Measurements from ENCODE around the gene TGFBR3. TPM values are rescaled to one million over a fixed set of nuclear protein-coding genes. Genes with fewer than 3 reads are reported as not detected.

TGFBR3 gene
- total RNA-seq, 1 experiment from 2014 or later = 3.1 TPM

DNA sequence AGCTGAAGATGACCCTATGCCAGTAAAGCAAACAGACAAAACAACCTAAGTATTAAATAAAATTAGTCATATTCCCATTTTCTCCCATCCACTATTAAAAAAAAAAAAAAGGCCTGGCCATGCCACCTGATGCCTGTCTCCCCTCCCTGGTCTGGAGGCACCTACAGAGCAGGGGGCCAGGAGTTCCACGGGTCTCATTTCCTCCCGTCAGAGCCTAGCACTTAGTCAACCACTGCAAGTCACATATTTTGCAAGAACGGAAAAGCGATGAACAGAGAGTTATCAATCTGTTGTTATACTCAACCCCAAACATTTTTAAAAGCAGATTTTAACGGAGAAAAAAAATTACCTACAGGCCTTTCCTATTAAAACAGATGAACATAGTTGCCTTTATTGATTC, 59.3 kb downstream of the TGFBR3 start:
- H3K36me3 ChIP-seq (ENCODE audit: insufficient read depth, low read length, poor library complexity, severe bottlenecking) = no peaks in the 10 kb centered on the region
- peaks cover 3% of the 10 kb centered on the region for H3K4me1 ChIP-seq (ENCODE audit: insufficient read depth, low read length, poor library complexity, severe bottlenecking)
- ChIA-PET CTCF (no interaction called here), POLR2A (ENCODE audit: low non-redundant PET) (no interaction called here)
- no peaks in the 10 kb centered on the region for H3K9me3 ChIP-seq (ENCODE audit: low read depth, low read length, poor library complexity, severe bottlenecking)
- BruUV-seq (replicated peaks) = no TSS peak
- no peaks in the 10 kb centered on the region for H3K27me3 ChIP-seq (replicated peaks; ENCODE audit: insufficient read depth, low read depth, low read length, poor library complexity)
- H3K4me3 ChIP-seq (ENCODE audit: low read depth, low read length, poor library complexity, severe bottlenecking) = no peak overlapping the region
- no peak for TF ChIP-seq EZH2 (IDR thresholded peaks at IDR 0.05; ENCODE audit: borderline replicate concordance, low read depth, low read length, poor library complexity, severe bottlenecking)
- TF ChIP-seq, protein P1, sequence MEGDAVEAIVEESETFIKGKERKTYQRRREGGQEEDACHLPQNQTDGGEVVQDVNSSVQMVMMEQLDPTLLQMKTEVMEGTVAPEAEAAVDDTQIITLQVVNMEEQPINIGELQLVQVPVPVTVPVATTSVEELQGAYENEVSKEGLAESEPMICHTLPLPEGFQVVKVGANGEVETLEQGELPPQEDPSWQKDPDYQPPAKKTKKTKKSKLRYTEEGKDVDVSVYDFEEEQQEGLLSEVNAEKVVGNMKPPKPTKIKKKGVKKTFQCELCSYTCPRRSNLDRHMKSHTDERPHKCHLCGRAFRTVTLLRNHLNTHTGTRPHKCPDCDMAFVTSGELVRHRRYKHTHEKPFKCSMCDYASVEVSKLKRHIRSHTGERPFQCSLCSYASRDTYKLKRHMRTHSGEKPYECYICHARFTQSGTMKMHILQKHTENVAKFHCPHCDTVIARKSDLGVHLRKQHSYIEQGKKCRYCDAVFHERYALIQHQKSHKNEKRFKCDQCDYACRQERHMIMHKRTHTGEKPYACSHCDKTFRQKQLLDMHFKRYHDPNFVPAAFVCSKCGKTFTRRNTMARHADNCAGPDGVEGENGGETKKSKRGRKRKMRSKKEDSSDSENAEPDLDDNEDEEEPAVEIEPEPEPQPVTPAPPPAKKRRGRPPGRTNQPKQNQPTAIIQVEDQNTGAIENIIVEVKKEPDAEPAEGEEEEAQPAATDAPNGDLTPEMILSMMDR (conservative IDR thresholded peaks at IDR 0.05; ENCODE audit: low read depth, low read length) = no peak
- intact Hi-C loops (cut with micrococcal nuclease; ENCODE audit: unreplicated experiment) = no loop called here
- DNase-seq (ENCODE audit: low spot score) = no peak
- no peak overlapping the region for H3K27ac ChIP-seq (ENCODE audit: low read depth, low read length, poor library complexity, severe bottlenecking)

DNA sequence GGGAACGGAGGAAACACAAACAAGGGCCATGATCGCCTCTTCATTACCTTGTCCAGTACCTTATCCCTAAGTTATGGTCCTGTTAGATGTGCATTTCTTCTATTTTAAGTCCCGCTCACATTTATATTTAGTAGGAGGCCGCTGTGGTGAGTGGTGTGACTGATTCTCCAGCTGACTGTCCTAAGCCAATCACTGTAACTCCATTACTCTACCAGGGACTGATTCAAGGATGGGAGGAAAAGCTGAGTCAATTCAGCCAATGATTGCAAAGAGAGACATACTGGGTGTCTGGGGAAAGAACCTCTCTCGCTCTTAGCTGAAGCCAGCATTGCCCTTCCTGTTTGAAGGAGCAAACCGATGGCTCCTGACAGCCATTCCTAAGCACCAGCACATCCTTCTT, 59.7 kb downstream of the TGFBR3 start:
- H3K9me3 ChIP-seq (ENCODE audit: low read depth, low read length, poor library complexity, severe bottlenecking) = no peaks in the 10 kb centered on the region
- no peaks in the 10 kb centered on the region for H3K36me3 ChIP-seq (ENCODE audit: insufficient read depth, low read length, poor library complexity, severe bottlenecking)
- POLR2A ChIA-PET (ENCODE audit: low non-redundant PET) = interaction anchor here (0.7 kb wide), 1 partner anchor 506 kb away, joined by 3 read pairs; no protein-coding TSS in a partner anchor
- no peak for DNase-seq (ENCODE audit: low spot score)
- H3K4me1 ChIP-seq (ENCODE audit: insufficient read depth, low read length, poor library complexity, severe bottlenecking) = peaks cover 3% of the 10 kb centered on the region
- no peaks in the 10 kb centered on the region for H3K27me3 ChIP-seq (replicated peaks; ENCODE audit: insufficient read depth, low read depth, low read length, poor library complexity)
- BruUV-seq (replicated peaks) = no TSS peak
- no peak overlapping the region for H3K27ac ChIP-seq (ENCODE audit: low read depth, low read length, poor library complexity, severe bottlenecking)
- CTCF ChIA-PET = no interaction called here
- intact Hi-C loops (cut with micrococcal nuclease; ENCODE audit: unreplicated experiment) = no loop called here
- no peak for TF ChIP-seq EZH2 (IDR thresholded peaks at IDR 0.05; ENCODE audit: borderline replicate concordance, low read depth, low read length, poor library complexity, severe bottlenecking)
- TF ChIP-seq, protein P1 (conservative IDR thresholded peaks at IDR 0.05; ENCODE audit: low read depth, low read length) = no peak
- no peak overlapping the region for H3K4me3 ChIP-seq (ENCODE audit: low read depth, low read length, poor library complexity, severe bottlenecking)

DNA sequence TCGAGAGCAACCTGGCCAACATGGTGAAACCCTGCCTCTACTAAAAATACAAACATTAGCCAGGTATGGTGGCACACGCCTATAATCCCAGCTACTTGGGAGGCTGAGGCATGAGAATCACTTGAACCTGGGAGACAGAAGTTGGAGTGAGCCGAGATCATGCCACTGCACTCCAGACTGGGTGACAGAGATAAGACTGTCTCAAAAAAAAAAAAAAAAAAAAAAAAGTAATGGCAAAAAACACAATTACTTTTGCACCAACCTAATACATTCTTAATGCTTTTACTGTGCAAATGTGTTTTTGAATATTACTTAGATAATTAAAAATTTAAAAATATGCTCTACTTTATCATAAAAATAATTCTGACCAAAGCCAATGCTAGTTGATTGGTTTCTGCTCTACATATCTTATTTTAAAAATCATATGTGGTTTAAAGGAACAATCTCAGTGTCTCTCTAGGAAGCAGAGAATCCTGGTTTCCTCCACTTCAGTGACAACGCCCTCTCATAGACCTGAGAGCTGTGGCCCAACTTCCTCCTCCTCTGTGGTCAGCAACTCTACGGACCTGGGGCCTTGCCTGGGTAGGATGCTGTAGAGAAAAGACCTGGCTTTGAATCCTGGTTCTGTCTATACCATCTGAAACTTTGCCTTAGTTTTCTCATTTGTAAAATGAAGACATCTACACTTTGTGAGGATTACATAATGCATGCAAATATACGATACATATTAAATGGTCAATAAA, 64.7 kb downstream of the TGFBR3 start:
- DNase-seq (ENCODE audit: low spot score) = no peak
- TF ChIP-seq, protein P1 (conservative IDR thresholded peaks at IDR 0.05; ENCODE audit: low read depth, low read length) = no peak
- no TSS peak for BruUV-seq (replicated peaks)
- CTCF ChIA-PET = interaction anchor here (0.7 kb wide), 1 partner anchor 291 kb away, joined by 3 read pairs; no protein-coding TSS in a partner anchor
- H3K9me3 ChIP-seq (ENCODE audit: low read depth, low read length, poor library complexity, severe bottlenecking) = no peaks in the 10 kb centered on the region
- H3K36me3 ChIP-seq (ENCODE audit: insufficient read depth, low read length, poor library complexity, severe bottlenecking) = no peaks in the 10 kb centered on the region
- H3K27ac ChIP-seq (ENCODE audit: low read depth, low read length, poor library complexity, severe bottlenecking) = no peak overlapping the region
- H3K4me1 ChIP-seq (ENCODE audit: insufficient read depth, low read length, poor library complexity, severe bottlenecking) = peaks cover 12% of the 10 kb centered on the region
- H3K27me3 ChIP-seq (replicated peaks; ENCODE audit: insufficient read depth, low read depth, low read length, poor library complexity) = no peaks in the 10 kb centered on the region
- no peak overlapping the region for H3K4me3 ChIP-seq (ENCODE audit: low read depth, low read length, poor library complexity, severe bottlenecking)
- intact Hi-C loops (cut with micrococcal nuclease; ENCODE audit: unreplicated experiment) = no loop called here
- POLR2A ChIA-PET (ENCODE audit: low non-redundant PET) = no interaction called here

All from A673 (cell line).